NCI-H2081 (cell line): ENCODE results near the gene TNP2.
A peak's percentile ranks its signal among the peaks of the same experiment; 100 is the strongest.

Experiments
- DNase-seq, 2 experiments: peaks; one replicate each; lab custom pipeline; 2025; lab: John Stamatoyannopoulos, UW

The TNP2 gene

GRCh38 chr16:11255737-11256660, 13.1 kb downstream of the TNP2 start, which contains the start of gene SOCS1:
TSS of gene SOCS1 (minus strand) at chr16:11256204. CDS start at chr16:11255478, 726 bp downstream.
- peak; percentile 65 to 78 for DNase-seq

GRCh38 chr16:11254913-11255736, 14.0 kb downstream of the TNP2 start:
- DNase-seq = peak in 1 of 2 experiments; percentile 36

- no peak for DNase-seq
Observed at GRCh38 chr16:11253995-11254912, 14.9 kb downstream of the TNP2 start.

GRCh38 chr16:11253009-11253994, 15.8 kb downstream of the TNP2 start:
- DNase-seq = no peak

GRCh38 chr16:11252482-11252931, 16.6 kb downstream of the TNP2 start:
- DNase-seq = no peak

- no peak for DNase-seq
Observed at GRCh38 chr16:11251525-11252481, 17.3 kb downstream of the TNP2 start.

- DNase-seq = no peak
Observed at GRCh38 chr16:11250786-11251524, 18.2 kb downstream of the TNP2 start.

- DNase-seq = no peak
Observed at GRCh38 chr16:11250091-11250785, 18.9 kb downstream of the TNP2 start.

GRCh38 chr16:11249233-11250061, 19.7 kb downstream of the TNP2 start:
- no peak for DNase-seq

GRCh38 chr16:11248133-11248532, 21.0 kb downstream of the TNP2 start:
- peak in 1 of 2 experiments; percentile 5 for DNase-seq

- no peak for DNase-seq
Observed at GRCh38 chr16:11245988-11246387, 23.1 kb downstream of the TNP2 start.

GRCh38 chr16:11245222-11245737, 23.8 kb downstream of the TNP2 start:
- DNase-seq = no peak

- DNase-seq = no peak
Observed at GRCh38 chr16:11242658-11243057, 26.5 kb downstream of the TNP2 start.

- no peak for DNase-seq
Observed at GRCh38 chr16:11241480-11242204, 27.5 kb downstream of the TNP2 start.

GRCh38 chr16:11240636-11241473, 28.3 kb downstream of the TNP2 start:
- DNase-seq = no peak
